ENCODE measurements around the gene RCL1.

GRCh38 chr9:4787876-4788275 is 4.9 kb upstream of the RCL1 start:
- TF ChIP-seq, protein P1, sequence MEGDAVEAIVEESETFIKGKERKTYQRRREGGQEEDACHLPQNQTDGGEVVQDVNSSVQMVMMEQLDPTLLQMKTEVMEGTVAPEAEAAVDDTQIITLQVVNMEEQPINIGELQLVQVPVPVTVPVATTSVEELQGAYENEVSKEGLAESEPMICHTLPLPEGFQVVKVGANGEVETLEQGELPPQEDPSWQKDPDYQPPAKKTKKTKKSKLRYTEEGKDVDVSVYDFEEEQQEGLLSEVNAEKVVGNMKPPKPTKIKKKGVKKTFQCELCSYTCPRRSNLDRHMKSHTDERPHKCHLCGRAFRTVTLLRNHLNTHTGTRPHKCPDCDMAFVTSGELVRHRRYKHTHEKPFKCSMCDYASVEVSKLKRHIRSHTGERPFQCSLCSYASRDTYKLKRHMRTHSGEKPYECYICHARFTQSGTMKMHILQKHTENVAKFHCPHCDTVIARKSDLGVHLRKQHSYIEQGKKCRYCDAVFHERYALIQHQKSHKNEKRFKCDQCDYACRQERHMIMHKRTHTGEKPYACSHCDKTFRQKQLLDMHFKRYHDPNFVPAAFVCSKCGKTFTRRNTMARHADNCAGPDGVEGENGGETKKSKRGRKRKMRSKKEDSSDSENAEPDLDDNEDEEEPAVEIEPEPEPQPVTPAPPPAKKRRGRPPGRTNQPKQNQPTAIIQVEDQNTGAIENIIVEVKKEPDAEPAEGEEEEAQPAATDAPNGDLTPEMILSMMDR (conservative IDR thresholded peaks at IDR 0.05), result no peak
- TF ChIP-seq EZH2 (IDR thresholded peaks at IDR 0.05; ENCODE audit: low read depth), result no peak
